GM12864 (cell line): ENCODE results near the gene CD55.

ENCODE experiments used
- DNase-seq: peaks from one replicate; pipeline ENCODE4 v3.0.0-alpha.2; 2011; ENCODE audit warnings: low read depth
- H3K4me3 ChIP-seq: 2 replicates; pipeline ENCODE4 v1.5.1; 2011; ENCODE audit warnings: mild to moderate bottlenecking, low read depth, low read length, control low read depth
- CTCF ChIP-seq: IDR thresholded peaks from 2 replicates; pipeline ENCODE4 v1.5.1; 2011; ENCODE audit warnings: low read depth, mild to moderate bottlenecking, moderate library complexity, low read length, control low read depth, inconsistent platforms; ENCODE audit errors: missing control alignments

Gene CD55

GRCh38 chr1:207282058-207282457 is 39.4 kb upstream of the CD55 start:
- DNase-seq = no peak
- no peak overlapping the region for H3K4me3 ChIP-seq
- no peak for TF ChIP-seq CTCF

- TF ChIP-seq CTCF = no peak
- no peak overlapping the region for H3K4me3 ChIP-seq
- no peak for DNase-seq
Measured at GRCh38 chr1:207282496-207283380, 38.7 kb upstream of the CD55 start.

- H3K4me3 ChIP-seq = no peak overlapping the region
- no peak for TF ChIP-seq CTCF
- no peak for DNase-seq
Measured at GRCh38 chr1:207283421-207283820, 38.1 kb upstream of the CD55 start.

GRCh38 chr1:207284209-207284897 is 37.1 kb upstream of the CD55 start:
- TF ChIP-seq CTCF = no peak
- DNase-seq = no peak

GRCh38 chr1:207286786-207287468 is 34.6 kb upstream of the CD55 start:
- H3K4me3 ChIP-seq = no peak overlapping the region
- no peak for TF ChIP-seq CTCF
- DNase-seq = no peak

More at GRCh38 chr1:207284209-207284897, 37.1 kb upstream of the CD55 start:
- no peak overlapping the region for H3K4me3 ChIP-seq

- TF ChIP-seq CTCF = no peak
Measured at GRCh38 chr1:207288315-207288714, 33.2 kb upstream of the CD55 start.

More at GRCh38 chr1:207288315-207288714, 33.2 kb upstream of the CD55 start:
- DNase-seq = no peak
- H3K4me3 ChIP-seq = no peak overlapping the region
